ENCODE data around the gene TMEM258.
A peak's percentile ranks its signal among the peaks of the same experiment; 100 is the strongest.

Gene TMEM258

DNA sequence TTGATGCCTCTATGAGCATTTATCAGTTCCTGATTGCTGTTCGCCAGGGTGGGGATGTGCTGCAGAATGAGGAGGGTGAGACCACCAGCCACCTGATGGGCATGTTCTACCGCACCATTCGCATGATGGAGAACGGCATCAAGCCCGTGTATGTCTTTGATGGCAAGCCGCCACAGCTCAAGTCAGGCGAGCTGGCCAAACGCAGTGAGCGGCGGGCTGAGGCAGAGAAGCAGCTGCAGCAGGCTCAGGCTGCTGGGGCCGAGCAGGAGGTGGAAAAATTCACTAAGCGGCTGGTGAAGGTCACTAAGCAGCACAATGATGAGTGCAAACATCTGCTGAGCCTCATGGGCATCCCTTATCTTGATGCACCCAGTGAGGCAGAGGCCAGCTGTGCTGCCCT is 3.1 kb upstream of the TMEM258 start:
- DNase-seq (ENCODE audit: low read depth): no peak

DNA sequence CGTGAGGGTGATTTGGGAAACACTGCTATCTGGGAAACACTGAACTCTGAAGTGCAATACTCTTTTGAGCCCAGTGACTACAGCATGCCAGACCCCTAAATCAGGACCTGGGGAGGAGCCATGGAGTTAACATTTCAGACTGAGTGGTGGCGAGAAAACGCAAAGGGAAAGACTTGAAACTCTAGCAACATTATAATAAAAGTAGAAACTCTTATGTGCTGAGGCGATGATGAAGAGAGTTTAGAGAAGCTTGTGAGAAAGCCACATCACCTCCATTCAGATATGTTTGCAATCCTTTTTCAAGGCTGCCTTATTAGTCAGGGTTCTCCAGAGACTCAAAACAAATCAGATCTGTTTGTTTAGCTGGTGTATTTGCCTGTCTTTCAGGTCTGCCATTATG is 2.2 kb upstream of the TMEM258 start:
- no peak for DNase-seq (ENCODE audit: low read depth)

DNA sequence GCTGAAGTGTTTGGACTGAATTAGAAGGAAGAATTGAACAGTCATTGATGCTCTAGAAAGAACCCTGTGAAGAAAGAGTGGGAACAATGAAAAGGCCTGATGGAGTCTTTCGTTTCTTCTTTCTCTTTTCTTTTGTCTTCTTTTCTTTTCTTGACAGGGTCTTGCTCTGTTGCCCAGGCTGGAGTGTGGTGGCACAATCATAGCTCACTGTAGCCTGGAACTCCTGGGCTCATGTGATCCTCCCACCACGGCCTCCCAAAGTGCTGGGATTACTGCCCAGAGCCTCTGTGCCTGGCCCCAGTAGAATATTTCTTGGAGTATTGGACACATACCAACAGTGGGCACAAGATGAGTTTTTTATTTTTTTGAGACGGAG is 1.4 kb upstream of the TMEM258 start:
- DNase-seq (ENCODE audit: low read depth): no peak

DNA sequence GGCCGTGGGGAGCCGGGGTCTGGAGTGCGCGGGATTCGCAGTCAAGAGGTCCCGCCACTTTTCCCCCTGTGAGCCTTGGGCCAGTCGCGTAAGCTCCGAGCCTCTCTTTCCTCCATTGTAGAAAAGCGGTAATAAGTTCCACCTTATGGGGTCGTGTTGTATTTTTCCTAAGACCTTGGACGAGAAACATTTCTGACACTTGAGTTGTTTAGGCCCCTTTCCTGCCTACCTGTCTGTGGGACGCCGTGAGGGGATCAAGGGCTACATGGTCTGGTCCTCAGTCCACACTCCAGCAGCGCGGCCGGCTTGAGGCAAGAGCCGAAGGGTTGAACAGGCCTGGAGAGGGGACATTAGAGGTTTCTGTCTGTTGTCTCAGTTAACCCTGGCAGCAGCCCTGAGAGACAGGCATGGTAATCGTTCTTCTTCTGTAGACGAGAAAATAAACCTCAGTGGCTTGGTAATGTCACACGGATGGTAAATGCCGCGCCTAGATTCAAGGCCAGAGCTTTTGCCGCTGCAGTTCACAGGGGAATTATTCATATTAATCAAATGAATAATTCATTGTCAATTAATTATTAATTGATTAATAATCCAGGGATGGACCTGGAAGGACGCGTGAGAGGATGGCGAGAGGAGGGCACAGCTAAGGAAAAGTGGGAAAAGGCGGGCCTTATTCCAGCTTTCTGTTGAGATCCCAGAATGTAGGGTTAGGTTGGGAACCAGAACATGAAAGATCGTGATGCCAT is 857 bp upstream of the TMEM258 start:
- DNase-seq (ENCODE audit: low read depth): no peak

DNA sequence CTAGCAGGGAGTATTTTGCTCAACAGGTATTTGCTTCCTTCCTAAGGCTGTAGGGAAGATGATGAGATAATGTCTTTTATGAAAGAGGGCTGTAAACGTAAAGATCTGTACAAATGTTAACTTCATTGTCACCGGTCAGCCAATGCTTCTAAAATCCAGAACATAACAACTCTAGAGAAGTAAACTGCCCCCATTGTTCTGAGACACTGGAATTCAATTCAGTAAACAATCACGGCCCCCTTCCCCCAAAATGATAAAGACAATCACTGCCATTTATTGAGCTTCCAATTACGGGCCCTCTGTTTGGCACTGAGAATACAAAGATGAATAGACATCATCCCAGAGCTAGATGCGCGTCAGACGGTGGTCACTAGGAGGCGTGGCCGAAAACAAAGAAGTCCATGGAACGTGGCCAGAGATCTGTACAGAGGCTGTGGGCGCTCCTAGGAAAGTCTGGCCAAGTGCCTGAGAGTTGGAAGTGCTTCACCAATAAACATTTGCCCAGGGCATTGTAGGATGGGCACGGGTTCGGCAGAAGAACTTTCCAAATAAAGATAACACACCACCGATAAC is 576 bp downstream of the TMEM258 start:
- peak; percentile 89 for DNase-seq (ENCODE audit: low read depth)

DNA sequence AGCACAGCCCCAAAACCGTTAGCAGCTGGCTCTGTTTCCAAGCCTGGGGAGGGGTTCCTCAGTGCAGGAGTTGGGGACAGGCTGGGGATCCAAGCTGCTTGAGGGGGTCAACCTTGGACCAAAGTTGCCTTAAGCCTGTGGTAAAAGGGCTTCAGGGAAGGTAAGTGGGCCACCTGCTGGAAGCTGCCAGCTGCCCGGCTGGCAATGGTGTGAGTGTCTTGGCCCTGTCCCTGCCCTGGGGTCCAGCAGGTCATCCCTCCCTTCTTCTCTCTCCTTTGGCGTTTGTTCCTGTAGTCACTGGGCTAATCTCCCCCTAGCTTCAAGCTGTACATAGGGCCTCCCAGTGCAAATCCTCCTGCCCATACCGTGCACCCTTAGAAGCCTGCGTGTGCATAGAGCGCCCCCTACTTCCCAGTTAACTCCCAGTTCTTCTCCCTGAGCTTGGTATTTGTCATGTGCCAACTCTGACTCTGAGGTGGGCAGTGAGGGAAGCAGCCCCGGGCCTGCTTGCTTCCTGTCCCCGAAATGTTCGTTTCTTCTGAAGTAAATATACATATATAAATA is 4.4 kb downstream of the TMEM258 start:
- peak; percentile 64 for DNase-seq (ENCODE audit: low read depth)

DNA sequence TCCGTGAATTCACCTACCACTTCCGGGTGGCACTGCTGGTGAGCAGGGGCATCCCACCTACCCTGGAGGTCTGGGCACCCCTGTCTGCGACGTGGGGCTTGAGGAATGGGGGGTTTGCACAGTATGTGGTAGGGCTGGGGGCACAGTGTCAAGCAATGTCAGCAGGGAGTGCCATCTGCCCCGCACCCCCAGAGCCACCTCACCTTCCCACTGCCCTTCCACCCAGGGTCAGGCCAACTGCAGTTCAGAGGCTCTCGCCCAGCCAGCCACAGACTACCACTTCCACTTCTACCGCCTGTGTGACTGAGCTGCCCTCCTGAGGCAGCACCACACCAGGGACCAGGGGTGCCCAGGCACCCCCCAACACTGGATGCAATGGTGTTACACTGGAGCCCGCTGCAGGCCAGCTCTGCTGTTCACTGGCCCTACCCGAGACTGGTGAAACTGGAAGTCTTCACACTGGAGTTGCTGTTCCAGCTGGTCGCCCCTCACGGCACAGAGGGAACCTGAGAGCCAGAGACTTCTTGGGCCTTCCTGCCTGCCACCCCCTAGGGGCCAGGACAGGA is 6.5 kb downstream of the TMEM258 start:
- DNase-seq (ENCODE audit: low read depth): no peak

DNA sequence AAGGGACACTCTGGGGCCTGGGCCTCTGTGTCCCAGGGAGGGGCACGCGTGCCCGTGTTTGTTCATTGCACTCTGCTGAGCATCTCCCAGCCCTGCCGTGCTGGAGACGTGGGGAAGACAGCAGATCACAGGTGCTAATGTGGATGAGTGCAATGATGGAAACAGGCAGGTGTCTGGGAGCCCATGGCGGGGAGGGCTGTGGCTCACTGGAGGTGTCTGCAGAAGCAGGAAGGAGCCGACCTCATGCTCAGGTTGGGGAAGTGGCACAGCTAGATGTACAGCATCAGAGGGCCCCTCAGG is 7.9 kb downstream of the TMEM258 start:
- DNase-seq (ENCODE audit: low read depth): no peak

DNA sequence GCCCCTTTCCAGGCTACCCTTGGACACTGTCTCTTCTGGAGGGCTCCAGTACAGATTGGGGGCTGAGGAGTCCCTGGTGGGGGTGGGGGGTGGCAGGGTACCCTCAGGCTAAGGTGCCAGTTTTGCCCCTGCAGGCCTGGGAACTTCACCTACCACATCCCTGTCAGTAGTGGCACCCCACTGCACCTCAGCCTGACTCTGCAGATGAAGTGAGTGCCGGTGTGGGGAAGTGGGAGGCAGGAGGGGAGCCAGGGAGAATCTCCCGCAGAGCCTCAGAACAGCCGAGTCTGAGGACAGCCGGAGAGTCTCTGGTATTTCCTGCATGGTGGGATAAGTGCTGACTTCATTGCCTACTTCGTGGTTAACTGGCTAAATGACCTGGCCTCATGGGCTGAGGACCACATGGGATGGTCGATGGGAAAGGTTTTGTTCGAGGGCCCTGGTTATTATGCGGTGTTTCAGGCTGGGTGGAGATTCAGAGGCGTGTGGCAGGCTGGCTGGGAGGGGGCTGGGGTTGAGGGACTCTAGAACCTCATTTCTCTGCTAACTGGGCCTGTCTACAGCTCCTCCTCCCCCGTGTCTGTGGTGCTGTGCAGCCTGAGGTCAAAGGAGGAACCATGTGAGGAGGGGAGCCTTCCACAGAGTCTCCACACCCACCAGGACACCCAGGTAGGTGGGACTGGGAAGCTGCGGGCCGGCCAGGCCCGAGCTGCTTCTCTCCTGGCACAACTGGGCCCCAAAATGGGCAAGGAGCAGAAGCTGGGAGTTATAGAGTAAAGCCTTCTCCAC is 8.5 kb downstream of the TMEM258 start:
- DNase-seq (ENCODE audit: low read depth): peak; percentile 77

DNA sequence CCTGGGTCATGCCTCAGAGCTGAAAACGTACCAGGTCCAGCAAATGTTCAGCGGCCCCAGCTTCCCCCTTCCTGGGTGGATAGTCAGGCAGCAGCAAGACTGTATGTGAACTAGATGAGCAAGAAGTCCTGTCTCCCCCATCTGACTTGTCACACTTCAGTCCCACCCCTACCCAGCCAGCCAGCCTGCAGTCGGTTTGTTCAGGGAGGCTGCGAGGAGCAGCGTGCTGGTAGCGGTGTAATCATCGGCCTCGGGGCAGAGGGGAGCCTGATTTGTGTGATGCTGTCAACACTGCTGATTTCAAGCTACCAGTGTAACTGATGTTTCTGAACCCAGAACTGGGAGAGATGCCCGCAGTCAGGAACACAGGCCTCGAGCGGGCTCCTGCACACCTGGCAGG is 9.6 kb downstream of the TMEM258 start:
- DNase-seq (ENCODE audit: low read depth): peak; percentile 30

DNA sequence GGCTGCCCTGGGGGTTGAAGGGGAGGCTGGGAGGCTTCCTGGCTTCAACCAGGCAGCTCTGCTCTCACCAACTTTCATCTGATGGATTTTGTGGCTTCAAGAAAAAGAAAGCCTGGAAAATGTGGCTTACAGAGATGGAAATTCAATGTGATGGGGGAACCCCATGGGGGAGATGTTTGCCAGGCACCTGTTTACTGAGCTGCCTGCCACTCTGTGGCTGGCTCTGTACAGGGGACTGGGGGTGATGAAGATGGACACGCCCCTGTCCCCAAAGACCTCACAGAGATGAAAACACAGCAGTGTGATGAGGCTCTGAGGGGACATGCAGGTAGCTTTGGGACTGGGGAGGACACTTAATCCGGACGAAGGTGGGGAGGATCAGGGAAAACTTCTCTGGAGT is 10.1 kb downstream of the TMEM258 start:
- DNase-seq (ENCODE audit: low read depth): no peak

DNA sequence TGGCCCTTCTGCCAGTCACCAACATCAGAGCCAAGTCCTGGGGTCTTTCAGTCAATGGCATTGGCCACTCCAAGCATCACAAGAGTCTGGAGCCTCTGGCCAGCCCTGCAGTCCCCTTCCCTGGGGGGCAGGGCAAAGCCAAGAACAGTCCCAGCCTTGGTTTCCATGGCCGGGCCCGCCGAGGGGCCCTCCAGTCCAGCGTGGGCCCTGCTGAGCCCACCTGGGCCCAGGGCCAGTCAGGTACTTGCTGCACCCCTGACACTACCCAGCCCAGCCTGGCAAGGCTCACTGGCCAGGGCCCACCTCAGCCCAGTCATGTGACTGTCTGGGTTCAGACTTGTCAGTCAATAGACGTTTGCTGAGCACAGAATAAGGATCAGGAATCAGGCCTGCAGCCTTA is 10.8 kb downstream of the TMEM258 start:
- DNase-seq (ENCODE audit: low read depth): no peak

DNA sequence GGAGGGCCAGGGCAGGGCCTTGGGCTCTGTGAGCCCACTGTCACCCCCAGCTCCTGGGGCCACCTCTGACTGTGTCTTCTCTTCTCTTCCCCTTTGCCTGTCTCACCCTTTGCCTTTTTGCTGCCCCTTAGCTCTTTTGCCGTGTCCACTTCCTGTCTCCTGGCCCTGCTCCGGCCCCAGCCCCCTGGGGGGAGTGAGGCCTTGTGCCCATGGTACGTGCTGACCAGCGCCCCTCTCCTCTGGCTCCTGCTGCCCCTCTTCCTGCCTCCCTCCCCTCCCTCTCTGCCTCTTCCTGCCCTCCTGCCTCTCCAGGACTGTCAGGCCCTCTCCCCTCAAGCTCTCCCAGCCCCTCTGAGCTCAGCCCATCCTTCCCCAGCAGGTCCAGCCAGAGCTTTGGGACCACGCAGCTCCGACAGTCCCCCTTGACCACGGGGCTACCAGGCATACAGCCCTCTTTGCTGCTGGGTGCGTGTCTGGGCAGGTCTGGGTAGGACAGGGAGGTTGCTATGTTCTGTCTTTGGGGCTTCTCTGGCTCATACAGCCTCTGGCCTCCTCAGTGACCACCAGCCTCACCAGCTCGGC is 11.7 kb downstream of the TMEM258 start:
- DNase-seq (ENCODE audit: low read depth): no peak

DNA sequence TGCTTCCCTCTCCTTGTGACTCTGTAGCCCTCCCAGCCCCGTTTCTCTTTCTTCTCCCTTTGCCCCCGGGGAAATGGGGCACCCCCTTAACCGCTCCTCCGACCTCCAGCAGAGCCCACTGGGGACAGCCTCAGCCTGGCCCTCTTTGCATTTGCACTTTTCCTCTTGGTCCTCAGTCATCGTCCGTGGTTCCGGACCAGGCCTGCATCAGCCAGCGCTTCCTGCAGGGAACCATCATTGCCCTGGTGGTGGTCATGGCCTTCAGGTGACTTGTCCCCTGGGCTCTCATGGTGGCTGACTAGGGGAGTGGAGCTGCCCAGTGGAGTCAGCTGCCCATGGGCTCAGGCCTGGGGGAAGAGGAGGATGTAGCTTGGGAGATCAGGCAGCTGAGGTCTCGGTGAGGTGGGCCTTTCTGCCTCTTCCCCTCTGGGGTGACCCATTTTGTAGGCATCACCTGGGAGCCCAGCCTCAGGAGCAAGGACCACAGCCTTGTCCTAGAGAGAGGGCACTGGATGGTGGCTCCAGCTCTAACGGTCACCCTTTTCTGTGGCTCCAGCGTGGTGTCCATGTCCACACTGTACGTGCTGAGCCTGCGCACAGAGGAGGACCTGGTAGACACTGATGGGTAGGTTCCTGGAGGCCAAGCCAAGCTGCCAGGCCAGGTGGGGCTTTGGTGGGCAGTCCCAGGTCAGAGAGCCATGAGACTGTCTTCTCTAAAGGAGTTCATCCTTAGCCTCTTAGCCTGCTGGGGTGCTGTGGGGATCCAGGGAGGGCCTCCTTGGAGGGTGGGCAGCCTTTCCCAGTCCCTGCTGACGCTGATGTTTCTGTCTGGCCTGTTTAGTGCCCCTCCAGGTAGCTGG is 12.5 kb downstream of the TMEM258 start:
- DNase-seq (ENCODE audit: low read depth): no peak

DNA sequence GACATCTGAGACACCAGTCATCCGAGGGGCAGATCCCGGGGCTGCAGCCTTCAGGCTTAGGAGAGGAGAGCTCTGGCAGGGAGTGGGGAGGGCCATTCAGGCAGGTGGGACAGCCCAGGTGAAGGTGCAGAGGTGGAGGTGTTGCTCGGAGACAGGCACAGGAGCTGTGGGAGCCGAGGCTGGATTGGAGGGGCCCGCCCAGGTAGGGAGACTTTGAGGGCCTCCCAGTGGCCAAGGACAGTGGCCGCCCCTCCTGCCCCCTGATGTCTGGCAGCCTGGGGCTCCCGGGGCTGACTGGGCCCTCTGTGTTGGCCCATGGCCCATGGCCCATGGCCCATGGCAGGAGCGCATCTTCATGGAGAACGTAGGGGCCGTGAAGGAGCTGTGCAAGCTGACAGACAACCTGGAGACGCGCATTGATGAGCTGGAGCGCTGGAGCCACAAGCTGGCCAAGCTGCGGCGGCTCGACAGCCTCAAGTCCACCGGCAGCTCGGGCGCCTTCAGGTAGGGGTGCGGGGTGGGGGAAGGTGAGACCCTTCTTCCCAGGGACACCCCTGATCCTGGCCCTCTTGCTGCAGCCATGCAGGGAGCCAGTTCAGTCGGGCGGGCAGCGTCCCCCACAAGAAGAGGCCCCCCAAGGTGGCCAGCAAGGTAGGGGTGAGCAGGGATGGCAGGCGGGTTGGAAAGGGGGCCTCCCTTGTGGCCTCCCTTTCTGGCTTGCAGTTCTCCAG is 13.3 kb downstream of the TMEM258 start:
- no peak for DNase-seq (ENCODE audit: low read depth)

DNA sequence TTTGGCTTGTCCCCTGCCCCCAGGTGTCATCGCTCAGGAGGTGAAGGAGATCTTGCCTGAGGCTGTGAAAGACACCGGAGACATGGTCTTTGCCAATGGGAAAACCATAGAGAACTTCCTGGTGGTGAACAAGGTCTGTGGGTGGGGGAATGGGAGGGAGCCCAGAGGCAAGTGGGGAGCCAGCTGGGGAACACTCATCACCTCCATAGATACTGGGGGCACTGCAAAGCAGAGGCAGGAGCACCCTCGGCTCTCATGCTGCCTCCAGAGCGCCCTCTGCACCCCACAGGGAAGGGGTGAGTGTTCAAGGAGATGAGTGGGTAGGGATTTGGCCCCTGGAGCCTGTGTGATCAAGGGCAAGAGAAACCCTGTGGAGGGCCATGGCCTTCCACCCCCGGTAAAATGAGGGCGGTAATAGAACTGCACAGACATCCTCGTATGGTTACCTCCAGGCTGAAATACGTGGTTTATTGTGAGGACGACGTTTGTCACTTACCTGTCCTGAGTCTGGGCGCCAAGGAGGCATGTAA is 14.0 kb downstream of the TMEM258 start:
- no peak for DNase-seq (ENCODE audit: low read depth)

DNA sequence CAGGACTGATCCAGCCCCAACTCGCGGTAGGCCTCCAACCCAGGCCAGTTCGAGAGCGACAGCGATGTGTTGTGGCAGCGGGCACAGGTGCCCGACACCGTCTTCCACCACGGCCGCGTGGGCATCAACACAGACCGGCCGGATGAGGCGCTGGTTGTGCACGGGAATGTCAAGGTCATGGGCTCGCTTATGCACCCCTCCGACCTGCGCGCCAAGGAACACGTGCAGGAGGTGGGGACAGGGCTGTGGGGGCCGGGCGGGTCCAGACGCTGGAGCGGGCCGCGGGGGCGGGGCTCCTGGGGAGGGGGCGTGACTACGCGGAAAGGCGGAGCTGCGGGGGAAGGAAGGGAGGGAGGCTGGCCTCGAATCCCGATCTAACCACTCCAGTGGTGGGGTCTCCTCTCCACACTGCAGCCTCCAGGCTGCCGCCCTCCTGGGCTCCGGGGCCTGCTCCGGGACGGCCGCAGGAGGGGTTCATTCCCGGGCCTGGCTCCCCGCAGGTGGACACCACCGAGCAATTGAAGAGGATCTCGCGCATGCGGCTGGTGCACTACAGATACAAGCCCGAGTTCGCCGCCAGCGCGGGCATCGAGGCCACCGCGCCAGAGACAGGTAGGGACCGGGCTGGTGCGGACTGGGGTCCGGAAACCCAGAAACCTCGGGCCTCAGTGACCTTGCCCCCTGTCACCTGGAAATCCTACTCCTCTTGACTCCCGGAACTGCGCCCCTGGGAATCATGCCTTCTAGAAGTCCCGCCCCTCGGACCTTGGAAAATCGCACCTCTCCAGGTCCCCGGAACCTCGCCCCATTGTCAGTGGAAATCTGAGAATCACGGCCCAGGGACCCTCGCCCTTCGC is 14.9 kb downstream of the TMEM258 start:
- no peak for DNase-seq (ENCODE audit: low read depth)

DNA sequence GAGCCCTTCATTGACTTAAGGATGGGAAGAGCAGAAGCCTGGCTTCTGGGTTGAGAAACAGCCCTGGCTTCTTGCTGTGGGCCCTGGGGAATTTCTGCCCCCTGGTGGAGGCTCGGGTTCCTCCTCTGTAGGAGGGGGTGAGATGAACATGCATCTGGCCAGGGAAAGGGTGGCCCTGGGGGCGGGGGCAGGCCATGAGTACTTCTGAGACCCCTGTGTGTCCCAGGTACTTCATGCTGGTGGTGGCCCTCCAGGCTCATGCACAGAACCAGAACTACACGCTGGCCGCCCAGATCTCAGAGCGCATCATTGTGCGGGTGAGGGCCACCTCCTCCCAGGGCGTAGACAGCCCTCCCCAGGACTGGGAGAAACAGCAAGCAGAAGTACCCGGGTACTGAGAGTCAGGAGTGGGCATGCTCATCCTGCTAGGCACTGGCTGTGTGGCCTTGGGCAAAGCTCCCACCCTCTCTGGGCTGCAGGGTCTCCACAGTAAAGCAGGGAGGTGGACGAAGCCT is 15.8 kb downstream of the TMEM258 start:
- DNase-seq (ENCODE audit: low read depth): peak; percentile 72

Measured in EH (cell line).